ENCODE data around the gene HSPA4. TPM values are rescaled to one million over a fixed set of nuclear protein-coding genes. Genes with fewer than 3 reads are reported as not detected.

The HSPA4 gene
- total and polyA plus RNA-seq, 2 of the 4 experiments (the other 2 are of a cell fraction) = 34.9 to 120 TPM

- Histone ChIP-seq H3K36me3 (ENCODE audit: control insufficient read depth, insufficient read depth, low read length) (no peaks in the 10 kb centered on the region), H3K4me3 (ENCODE audit: insufficient read depth, low read depth, low read length) (no peak overlapping the region), H3K14ac (replicated peaks; ENCODE audit: low read depth, low read length) (no peak overlapping the region), H2BK15ac (ENCODE audit: low read depth, low read length) (no peak overlapping the region), H3K56ac (ENCODE audit: extremely low read depth, insufficient read depth, low read length) (no peak overlapping the region), H3K4me2 (ENCODE audit: low read depth, low read length) (no peak overlapping the region), H3K27me3 (ENCODE audit: control insufficient read depth, insufficient read depth, low read length) (peaks cover 2% of the 10 kb centered on the region), H4K8ac (ENCODE audit: low read depth in 2 of 2, low read length in 2 of 2) (no peak overlapping the region), H2AFZ (replicated peaks; ENCODE audit: low read length, poor library complexity) (no peak overlapping the region), H2BK120ac (ENCODE audit: low read depth, low read length) (no peak overlapping the region), H3K9ac (ENCODE audit: low read depth, low read length) (no peak overlapping the region), H2BK20ac (ENCODE audit: low read depth, low read length) (no peak overlapping the region), H3K79me1 (ENCODE audit: low read depth in 1 of 2, low read length in 2 of 2) (no peaks in the 10 kb centered on the region), H3K9me3 (ENCODE audit: control insufficient read depth, insufficient read depth, low read length) (no peaks in the 10 kb centered on the region), H3K9me1 (ENCODE audit: insufficient read depth, low read length) (no peaks in the 10 kb centered on the region), H2AK5ac (ENCODE audit: low read depth, low read length) (no peak overlapping the region), H3K4ac (ENCODE audit: low read depth, low read length) (no peak overlapping the region), H3K23ac (ENCODE audit: low read depth, low read length) (no peak overlapping the region), H2AK9ac (replicated peaks; ENCODE audit: low read depth, low read length, poor library complexity) (no peak overlapping the region), H3K18ac (ENCODE audit: low read depth, low read length) (no peak overlapping the region), H4K91ac (ENCODE audit: insufficient read depth, low read depth, low read length) (no peak overlapping the region), H3K27ac (ENCODE audit: insufficient read depth, low read length) (no peak overlapping the region), H3K4me1 (ENCODE audit: control insufficient read depth, insufficient read depth, low read length) (no peaks in the 10 kb centered on the region), H2BK5ac (ENCODE audit: low read depth, low read length, poor library complexity, severe bottlenecking) (no peak overlapping the region), H4K5ac (ENCODE audit: low read depth, low read length) (no peak overlapping the region), H4K20me1 (ENCODE audit: insufficient read depth, low read length) (no peaks in the 10 kb centered on the region)
- no peak for TF ChIP-seq ELK1 (IDR thresholded peaks at IDR 0.05; ENCODE audit: borderline replicate concordance, low read depth, low read length)
- no peak for TF ChIP-seq RAD21 (IDR thresholded peaks at IDR 0.05; ENCODE audit: low read length)
- no peak for TF ChIP-seq SMC3 (IDR thresholded peaks at IDR 0.05; ENCODE audit: low read depth, low read length)
- TF ChIP-seq CHD1 (IDR thresholded peaks at IDR 0.05; ENCODE audit: low read depth, low read length) = no peak
- TF ChIP-seq, protein P1, sequence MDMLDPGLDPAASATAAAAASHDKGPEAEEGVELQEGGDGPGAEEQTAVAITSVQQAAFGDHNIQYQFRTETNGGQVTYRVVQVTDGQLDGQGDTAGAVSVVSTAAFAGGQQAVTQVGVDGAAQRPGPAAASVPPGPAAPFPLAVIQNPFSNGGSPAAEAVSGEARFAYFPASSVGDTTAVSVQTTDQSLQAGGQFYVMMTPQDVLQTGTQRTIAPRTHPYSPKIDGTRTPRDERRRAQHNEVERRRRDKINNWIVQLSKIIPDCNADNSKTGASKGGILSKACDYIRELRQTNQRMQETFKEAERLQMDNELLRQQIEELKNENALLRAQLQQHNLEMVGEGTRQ (IDR thresholded peaks at IDR 0.05; ENCODE audit: low read depth, low read length) = no peak
- TF ChIP-seq FOS (IDR thresholded peaks at IDR 0.05; ENCODE audit: low read depth, low read length) = no peak
- no peak for TF ChIP-seq MXI1 (IDR thresholded peaks at IDR 0.05; ENCODE audit: borderline replicate concordance, low read depth, low read length)
- TF ChIP-seq CEBPB (IDR thresholded peaks at IDR 0.05; ENCODE audit: low read depth, low read length) = no peak
- TF ChIP-seq RCOR1 (IDR thresholded peaks at IDR 0.05; ENCODE audit: insufficient replicate concordance, low read length) = no peak
- TF ChIP-seq MAFK (IDR thresholded peaks at IDR 0.05; ENCODE audit: low read depth, low read length) = no peak
- TF ChIP-seq RFX5 (IDR thresholded peaks at IDR 0.05; ENCODE audit: low read depth, low read length) = no peak
- TF ChIP-seq, protein P2, sequence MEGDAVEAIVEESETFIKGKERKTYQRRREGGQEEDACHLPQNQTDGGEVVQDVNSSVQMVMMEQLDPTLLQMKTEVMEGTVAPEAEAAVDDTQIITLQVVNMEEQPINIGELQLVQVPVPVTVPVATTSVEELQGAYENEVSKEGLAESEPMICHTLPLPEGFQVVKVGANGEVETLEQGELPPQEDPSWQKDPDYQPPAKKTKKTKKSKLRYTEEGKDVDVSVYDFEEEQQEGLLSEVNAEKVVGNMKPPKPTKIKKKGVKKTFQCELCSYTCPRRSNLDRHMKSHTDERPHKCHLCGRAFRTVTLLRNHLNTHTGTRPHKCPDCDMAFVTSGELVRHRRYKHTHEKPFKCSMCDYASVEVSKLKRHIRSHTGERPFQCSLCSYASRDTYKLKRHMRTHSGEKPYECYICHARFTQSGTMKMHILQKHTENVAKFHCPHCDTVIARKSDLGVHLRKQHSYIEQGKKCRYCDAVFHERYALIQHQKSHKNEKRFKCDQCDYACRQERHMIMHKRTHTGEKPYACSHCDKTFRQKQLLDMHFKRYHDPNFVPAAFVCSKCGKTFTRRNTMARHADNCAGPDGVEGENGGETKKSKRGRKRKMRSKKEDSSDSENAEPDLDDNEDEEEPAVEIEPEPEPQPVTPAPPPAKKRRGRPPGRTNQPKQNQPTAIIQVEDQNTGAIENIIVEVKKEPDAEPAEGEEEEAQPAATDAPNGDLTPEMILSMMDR (conservative IDR thresholded peaks at IDR 0.05; ENCODE audit: low read depth, low read length) = no peak
- no peak for TF ChIP-seq POLR2A (IDR thresholded peaks at IDR 0.05; ENCODE audit: low read depth, low read length)
- no peak for TF ChIP-seq NFE2L2 (IDR thresholded peaks at IDR 0.05; ENCODE audit: low read depth, low read length)
- TF ChIP-seq BHLHE40 (IDR thresholded peaks at IDR 0.05; ENCODE audit: low read depth, low read length) = no peak
- no peak for TF ChIP-seq MAZ (IDR thresholded peaks at IDR 0.05; ENCODE audit: borderline replicate concordance, low read depth, low read length)
- BruUV-seq (replicated peaks) = no TSS peak
- dilution Hi-C loops (cut with HindIII; ENCODE audit: low sequenced_read_pairs, unreplicated experiment) = no loop called here
- DNase-seq = no peak
- intact Hi-C loops (cut with micrococcal nuclease) = no loop called here
- in situ Hi-C loops (cut with MboI; ENCODE audit: low sequenced_read_pairs) = no loop called here
- ChIA-PET CTCF (no interaction called here), POLR2A (ENCODE audit: unreplicated experiment) (interaction anchor here (0.7 kb wide), 1 partner anchor 48 kb away, joined by 3 read pairs; no protein-coding TSS in a partner anchor)
- ATAC-seq (ENCODE audit: low read depth) = no peak
- WGBS, 2 experiments (ENCODE audit: extremely low coverage in 2 of 2, insufficient read length in 1 of 2) = 72% methylated on average over 7 of the region's 11 CpGs; no CpG with 5 or more reads in 1 of the 2 experiments
Measured at GRCh38 chr5:133145436-133146170, 93.8 kb downstream of the HSPA4 start.
